NCI-H128 (cell line): ENCODE results near the gene STX2.
"Not testable (repeated sequence)": the region's sequence is repeated elsewhere in the genome, so short reads cannot be mapped to it uniquely, and the experiment has no call there.

ENCODE experiments used
- DNase-seq: peaks from one replicate; lab custom pipeline; 2025; ENCODE audit not compliant: unreplicated experiment; lab: John Stamatoyannopoulos, UW

STX2 gene

GRCh38 chr12:130803702-130804101, 35.3 kb downstream of the STX2 start:
- DNase-seq: no peak

GRCh38 chr12:130800312-130800711, 38.7 kb downstream of the STX2 start:
- no peak for DNase-seq

- no peak for DNase-seq
Measured at GRCh38 chr12:130799051-130799450, 40.0 kb downstream of the STX2 start.

- DNase-seq: no peak
Measured at GRCh38 chr12:130796985-130797686, 41.9 kb downstream of the STX2 start.

- no peak for DNase-seq
Measured at GRCh38 chr12:130795906-130796305, 43.1 kb downstream of the STX2 start.

GRCh38 chr12:130793554-130793849, 45.5 kb downstream of the STX2 start:
- no peak for DNase-seq

GRCh38 chr12:130792821-130793553, 46.1 kb downstream of the STX2 start:
- no peak for DNase-seq

GRCh38 chr12:130791629-130792028, 47.4 kb downstream of the STX2 start:
- no peak for DNase-seq

GRCh38 chr12:130788515-130788914, 50.5 kb downstream of the STX2 start:
- DNase-seq: no peak

- no peak for DNase-seq
Measured at GRCh38 chr12:130787445-130788410, 51.3 kb downstream of the STX2 start.

GRCh38 chr12:130787041-130787440, 52.0 kb downstream of the STX2 start:
- no peak for DNase-seq

GRCh38 chr12:130783110-130783715, 55.8 kb downstream of the STX2 start:
- DNase-seq: no peak

GRCh38 chr12:130782245-130782644, 56.8 kb downstream of the STX2 start:
- DNase-seq: not testable (repeated sequence)

GRCh38 chr12:130780880-130781575, 58.0 kb downstream of the STX2 start:
- no peak for DNase-seq

GRCh38 chr12:130780325-130780724, 58.7 kb downstream of the STX2 start:
- DNase-seq: no peak

GRCh38 chr12:130778776-130779175, 60.3 kb downstream of the STX2 start:
- DNase-seq: no peak

- no peak for DNase-seq
Measured at GRCh38 chr12:130776857-130777339, 62.2 kb downstream of the STX2 start.

GRCh38 chr12:130775953-130776856, 62.8 kb downstream of the STX2 start:
- DNase-seq: no peak

GRCh38 chr12:130770413-130771028, 68.5 kb downstream of the STX2 start:
- DNase-seq: no peak
